Activated B cell treated with CpG ODN at 0.5 μM for 24 hours (primary cell): ENCODE results near the gene ERLEC1. TPM values are rescaled to one million over a fixed set of nuclear protein-coding genes. Genes with fewer than 3 reads are reported as not detected.
A peak's percentile ranks its signal among the peaks of the same experiment; 100 is the strongest.

ENCODE experiments used
- ATAC-seq: fragments of 200-7000 bp; cut with Tn5 transposase; one replicate; pipeline ENCODE4 v1.10.0; 2021; ENCODE audit warnings: low read depth, mild to moderate bottlenecking, moderate library complexity
- CTCF ChIA-PET: fragments of 350-600 bp; sonication (Branson Sonifier 250); formaldehyde crosslinking; loops from one replicate; lab custom pipeline; 2021; ENCODE audit warnings: antibody characterized with exemption; lab: Charles Lee
- POLR2A ChIA-PET: fragments of 350-600 bp; sonication (Branson Sonifier 250); formaldehyde crosslinking; loops from one replicate; lab custom pipeline; 2021; ENCODE audit warnings: antibody characterized with exemption; lab: Charles Lee
- DNase-seq: peaks from one replicate; pipeline ENCODE4 v3.0.0; 2022
- H3K27ac Mint-ChIP-seq: one replicate; pipeline ENCODE4 v1.8.0; 2020; ENCODE audit warnings: mixed read lengths
- H3K27me3 Mint-ChIP-seq: one replicate; pipeline ENCODE4 v1.8.0; 2021; ENCODE audit warnings: mixed read lengths
- H3K36me3 Mint-ChIP-seq: one replicate; pipeline ENCODE4 v1.8.0; 2021; ENCODE audit warnings: low read depth, mixed read lengths
- H3K4me1 Mint-ChIP-seq: one replicate; pipeline ENCODE4 v1.8.0; 2021; ENCODE audit warnings: mixed read lengths
- H3K4me3 Mint-ChIP-seq: one replicate; pipeline ENCODE4 v1.8.0; 2020; ENCODE audit warnings: mild to moderate bottlenecking, mixed read lengths
- H3K9me3 Mint-ChIP-seq: one replicate; pipeline ENCODE4 v1.8.0; 2020; ENCODE audit warnings: mixed read lengths
- intact Hi-C: fragments of 100-400 bp; cut with micrococcal nuclease; formaldehyde crosslinking; loops from one replicate; pipeline ENCODE4 v1.15.1; 2024
- total RNA-seq: library from RNA; stranded (reverse); gene quantifications from 2 replicates; pipeline ENCODE4 v1.2.3, GENCODE V29; 2022
- TF ChIP-seq, protein P1 (sequence below): fragments of 200-600 bp; IDR thresholded peaks from one replicate; pipeline ENCODE4 v1.8.0; 2022; ENCODE audit warnings: antibody characterized with exemption, mild to moderate bottlenecking

Gene ERLEC1
- total RNA-seq, 1 donor from 2014 or later, result 16.8 TPM

DNA sequence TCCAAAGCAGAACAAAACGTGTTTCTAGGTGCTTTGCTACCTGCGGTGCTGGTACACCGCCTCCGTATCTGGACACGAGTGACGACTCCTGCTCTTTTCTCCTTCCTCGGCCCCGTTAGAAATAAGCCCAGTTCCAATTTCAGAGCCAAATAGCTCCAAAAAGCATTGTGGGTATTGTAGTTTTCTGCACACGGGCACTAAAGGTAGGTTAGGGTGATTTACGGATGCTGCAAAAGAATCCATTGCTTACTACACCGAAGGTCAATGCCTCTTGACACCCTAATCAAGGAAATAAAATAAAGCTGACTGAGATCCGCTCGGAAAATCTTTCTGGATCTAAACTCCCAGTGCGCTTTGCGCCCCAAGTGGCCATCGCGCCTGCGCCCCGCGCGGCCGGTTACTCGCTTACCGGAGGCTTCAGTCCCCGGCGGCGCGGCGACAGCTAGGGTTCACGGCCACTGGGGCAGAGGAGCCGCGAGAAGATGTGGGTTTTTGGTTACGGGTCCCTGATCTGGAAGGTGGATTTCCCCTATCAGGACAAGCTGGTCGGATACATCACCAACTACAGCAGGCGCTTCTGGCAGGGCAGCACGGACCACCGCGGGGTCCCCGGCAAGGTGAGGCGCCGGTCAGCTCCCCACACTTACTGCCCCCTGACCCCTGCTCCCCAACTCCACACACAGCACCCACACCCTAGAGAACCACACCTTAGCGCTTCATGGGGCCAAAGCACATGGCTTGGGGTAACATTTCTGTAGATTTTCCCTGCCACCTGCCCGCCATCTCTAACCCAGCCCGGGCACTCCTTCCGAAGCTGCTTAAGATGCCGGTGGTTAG lies 19.2 kb upstream of the ERLEC1 start, which contains the start of gene CHAC2:
Gene CHAC2, plus strand, starts transcription at position 400 of the 837 bp plus-strand sequence. Its CDS starts 83 bp downstream, at position 483.
- CTCF ChIA-PET, result interaction anchor here (0.6 to 1.6 kb wide), 2 partner anchors 16 to 40 kb away, joined by 3 to 5 read pairs; no protein-coding TSS in a partner anchor
- DNase-seq, result peak; percentile 82

DNA sequence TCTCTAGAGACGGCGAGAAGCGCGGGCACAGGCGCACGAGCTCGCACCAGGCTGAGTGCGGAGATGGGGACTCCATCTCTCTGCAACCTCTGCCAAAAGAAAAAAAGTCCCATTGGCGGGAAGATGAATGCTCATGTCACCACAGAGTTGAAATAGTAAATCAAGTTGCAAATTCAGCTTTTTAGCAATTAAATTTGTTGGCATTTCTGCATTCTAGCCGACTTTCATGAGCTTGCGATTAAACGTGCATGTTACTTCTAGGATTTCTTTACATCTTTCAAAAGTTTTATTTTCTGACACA lies 18.7 kb upstream of the ERLEC1 start:
- peak overlapping the region; percentile 99 for H3K27ac Mint-ChIP-seq

More for the DNA sequence above, 19.2 kb upstream of the ERLEC1 start, which contains the start of gene CHAC2:
- POLR2A ChIA-PET, result interaction anchor here (0.6 to 5.7 kb wide), 22 partner anchors 10 to 1850 kb away, joined by 3 to 81 read pairs (median 4); partner anchors contain the start of genes ACYP2, ASB3, CFAP36 and CLHC1
- Mint-ChIP-seq H3K4me1 (peaks cover 21% of the 10 kb centered on the region), H3K9me3 (no peaks in the 10 kb centered on the region), H3K27me3 (no peaks in the 10 kb centered on the region), H3K36me3 (peaks cover 36% of the 10 kb centered on the region), H3K4me3 (peak within 1 kb of the TSS; percentile 95), H3K27ac (peak within 1 kb of the TSS; percentile 99)
- intact Hi-C loops, result loop anchor here (1.0 to 5.0 kb wide), 8 partner anchors 20 to 1849 kb away; partner anchors contain the start of genes ACYP2, CFAP36, EML6 and ERLEC1
- ATAC-seq, result peak; percentile 92
- TF ChIP-seq, protein P1, sequence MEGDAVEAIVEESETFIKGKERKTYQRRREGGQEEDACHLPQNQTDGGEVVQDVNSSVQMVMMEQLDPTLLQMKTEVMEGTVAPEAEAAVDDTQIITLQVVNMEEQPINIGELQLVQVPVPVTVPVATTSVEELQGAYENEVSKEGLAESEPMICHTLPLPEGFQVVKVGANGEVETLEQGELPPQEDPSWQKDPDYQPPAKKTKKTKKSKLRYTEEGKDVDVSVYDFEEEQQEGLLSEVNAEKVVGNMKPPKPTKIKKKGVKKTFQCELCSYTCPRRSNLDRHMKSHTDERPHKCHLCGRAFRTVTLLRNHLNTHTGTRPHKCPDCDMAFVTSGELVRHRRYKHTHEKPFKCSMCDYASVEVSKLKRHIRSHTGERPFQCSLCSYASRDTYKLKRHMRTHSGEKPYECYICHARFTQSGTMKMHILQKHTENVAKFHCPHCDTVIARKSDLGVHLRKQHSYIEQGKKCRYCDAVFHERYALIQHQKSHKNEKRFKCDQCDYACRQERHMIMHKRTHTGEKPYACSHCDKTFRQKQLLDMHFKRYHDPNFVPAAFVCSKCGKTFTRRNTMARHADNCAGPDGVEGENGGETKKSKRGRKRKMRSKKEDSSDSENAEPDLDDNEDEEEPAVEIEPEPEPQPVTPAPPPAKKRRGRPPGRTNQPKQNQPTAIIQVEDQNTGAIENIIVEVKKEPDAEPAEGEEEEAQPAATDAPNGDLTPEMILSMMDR, result no peak

DNA sequence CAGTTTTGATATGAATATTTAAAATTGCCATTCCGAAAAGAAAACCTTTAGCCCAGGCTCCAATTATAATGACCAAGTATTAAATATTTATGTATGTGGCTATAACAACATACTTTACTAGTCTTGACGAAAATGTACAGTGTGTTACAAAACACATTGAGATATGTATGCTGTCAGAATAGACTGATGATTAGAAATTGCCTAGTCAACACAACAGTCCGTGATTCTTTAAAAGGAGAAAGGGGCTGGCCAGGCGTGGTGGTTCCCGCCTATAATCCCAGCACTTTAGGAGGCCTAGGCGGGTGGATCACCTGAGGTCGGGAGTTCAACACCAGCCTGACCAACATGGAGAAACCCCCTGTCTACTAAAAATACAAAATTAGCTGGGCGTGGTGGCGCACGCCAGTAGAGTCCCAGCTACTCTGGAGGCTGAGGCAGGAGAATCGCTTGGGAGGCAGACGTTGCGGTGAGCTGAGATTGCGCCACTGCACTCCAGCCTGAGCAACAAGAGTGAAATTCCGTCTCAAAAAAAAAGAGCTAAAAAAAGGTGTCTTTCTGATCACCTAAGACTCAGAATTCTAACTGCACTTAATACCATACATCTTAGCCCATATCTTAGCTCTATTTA lies 17.4 kb upstream of the ERLEC1 start:
- TF ChIP-seq, protein P1, result no peak
- ChIA-PET POLR2A (interaction anchor here (1.6 to 5.7 kb wide), 2 partner anchors 10 to 17 kb away, joined by 7 to 81 read pairs; partner anchors contain the start of genes ASB3 and ERLEC1), CTCF (interaction anchor here (1.0 kb wide), 1 partner anchor 18 kb away, joined by 3 read pairs; no protein-coding TSS in a partner anchor)
- H3K9me3 Mint-ChIP-seq, result no peaks in the 10 kb centered on the region
- H3K4me1 Mint-ChIP-seq, result peaks cover 21% of the 10 kb centered on the region
- intact Hi-C loops, result loop anchor here (5.0 kb wide), 3 partner anchors 333 to 1748 kb away; partner anchors contain the start of gene CFAP36
- H3K27me3 Mint-ChIP-seq, result no peaks in the 10 kb centered on the region
- DNase-seq, result no peak
- peak overlapping the region; percentile 24 for H3K27ac Mint-ChIP-seq
- H3K4me3 Mint-ChIP-seq, result no peak overlapping the region
- ATAC-seq, result no peak
- H3K36me3 Mint-ChIP-seq, result peaks cover 26% of the 10 kb centered on the region

More for the DNA sequence above, 18.7 kb upstream of the ERLEC1 start:
- intact Hi-C loops, result loop anchor here (5.0 kb wide), 3 partner anchors 334 to 1749 kb away; partner anchors contain the start of gene CFAP36
- CTCF ChIA-PET, result interaction anchor here (1.0 to 1.6 kb wide), 2 partner anchors 16 to 19 kb away, joined by 3 to 5 read pairs; no protein-coding TSS in a partner anchor
- Mint-ChIP-seq H3K27me3 (no peaks in the 10 kb centered on the region), H3K4me3 (peak overlapping the region; percentile 95), H3K36me3 (peaks cover 30% of the 10 kb centered on the region), H3K9me3 (no peaks in the 10 kb centered on the region), H3K4me1 (peaks cover 21% of the 10 kb centered on the region)
- POLR2A ChIA-PET, result interaction anchor here (0.6 to 5.7 kb wide), 14 partner anchors 12 to 1751 kb away, joined by 3 to 81 read pairs (median 5); partner anchors contain the start of genes ACYP2, ASB3, CFAP36 and CLHC1
- TF ChIP-seq, protein P1, result no peak
- ATAC-seq, result no peak
- DNase-seq, result no peak

DNA sequence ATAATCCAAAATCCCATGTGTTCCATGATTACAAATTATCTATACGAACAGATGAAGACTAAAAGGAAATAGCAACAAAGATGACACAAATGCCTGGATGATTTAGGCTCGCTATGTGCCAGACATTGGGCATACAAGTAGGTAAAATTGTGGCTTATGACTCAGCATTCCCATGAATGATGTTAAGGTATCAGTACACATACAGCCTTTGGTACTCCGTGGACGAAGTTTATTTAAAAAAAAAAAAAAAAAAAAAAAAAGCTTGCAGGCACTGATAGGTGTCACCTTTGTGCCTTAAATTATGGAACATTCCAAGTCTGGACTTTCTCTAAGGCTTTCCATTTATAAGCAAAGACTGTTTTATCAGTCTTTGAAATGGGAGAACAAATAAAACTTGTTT lies 16.6 kb upstream of the ERLEC1 start:
- no peaks in the 10 kb centered on the region for H3K9me3 Mint-ChIP-seq
- no peak overlapping the region for H3K4me3 Mint-ChIP-seq
- no peaks in the 10 kb centered on the region for H3K27me3 Mint-ChIP-seq
- ChIA-PET POLR2A (interaction anchor here (5.7 kb wide), 1 partner anchor 16 kb away, joined by 81 read pairs; the partner anchor contains the start of genes ASB3 and ERLEC1), CTCF (no interaction called here)
- no peak for ATAC-seq
- intact Hi-C loops, result loop anchor here (5.0 kb wide), 1 partner anchor 1277 kb away; no protein-coding TSS in a partner anchor
- DNase-seq, result no peak
- TF ChIP-seq, protein P1, result no peak
- no peak overlapping the region for H3K27ac Mint-ChIP-seq
- H3K36me3 Mint-ChIP-seq, result peaks cover 24% of the 10 kb centered on the region
- peaks cover 21% of the 10 kb centered on the region for H3K4me1 Mint-ChIP-seq
